ENCODE data around the gene PTMA. TPM values are rescaled to one million over a fixed set of nuclear protein-coding genes. Genes with fewer than 3 reads are reported as not detected.

Gene PTMA
- total RNA-seq, 2 experiments from 2014 or later: 2,780 to 3,053 TPM

DNA sequence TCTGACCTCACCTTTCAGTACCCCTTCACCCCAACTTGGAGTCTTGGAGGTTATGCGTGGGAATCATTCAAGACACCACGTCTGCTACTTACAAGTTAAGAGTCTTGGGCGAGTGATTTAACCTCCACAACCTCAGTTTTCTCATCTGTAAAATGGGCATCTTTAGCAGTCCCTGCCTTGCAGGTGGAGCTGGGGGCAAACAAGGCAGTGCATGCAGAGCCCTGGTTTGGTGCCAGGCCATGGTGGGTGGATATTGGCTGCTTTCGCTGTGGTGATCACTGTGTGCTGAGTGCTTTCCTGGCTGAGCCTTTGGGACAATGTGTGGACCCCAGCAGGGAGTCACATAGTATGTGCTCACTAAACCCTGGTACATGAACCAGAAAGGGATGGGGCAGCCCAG, 20.4 kb upstream of the PTMA start:
- no peaks in the 10 kb centered on the region for H3K79me2 ChIP-seq (ENCODE audit: insufficient read depth, low read depth, low read length)
- peak overlapping the region; percentile 60; the same call in 1 of the 2 replicates for H2AFZ ChIP-seq (ENCODE audit: low read length)
- DNase-seq (ENCODE audit: low spot score): no peak
- POLR2A ChIA-PET: interaction anchor here (0.6 to 9.2 kb wide), 7 partner anchors 10 to 1465 kb away, joined by 3 to 102 read pairs (median 4); partner anchors contain the start of gene PTMA
- intact Hi-C loops (cut with micrococcal nuclease; ENCODE audit: unreplicated experiment): loop anchor here (1.0 to 2.0 kb wide), 2 partner anchors 20 to 27 kb away; partner anchors contain the start of gene PTMA
- no TSS peak for BruUV-seq (replicated peaks)
- H3K9me3 ChIP-seq (ENCODE audit: low read length): no peaks in the 10 kb centered on the region
- peak overlapping the region; percentile 71 for H3K27ac ChIP-seq (ENCODE audit: low read depth, low read length, poor library complexity, severe bottlenecking)
- H4K20me1 ChIP-seq (ENCODE audit: insufficient read depth, low read length): no peaks in the 10 kb centered on the region
- TF ChIP-seq, protein P1, sequence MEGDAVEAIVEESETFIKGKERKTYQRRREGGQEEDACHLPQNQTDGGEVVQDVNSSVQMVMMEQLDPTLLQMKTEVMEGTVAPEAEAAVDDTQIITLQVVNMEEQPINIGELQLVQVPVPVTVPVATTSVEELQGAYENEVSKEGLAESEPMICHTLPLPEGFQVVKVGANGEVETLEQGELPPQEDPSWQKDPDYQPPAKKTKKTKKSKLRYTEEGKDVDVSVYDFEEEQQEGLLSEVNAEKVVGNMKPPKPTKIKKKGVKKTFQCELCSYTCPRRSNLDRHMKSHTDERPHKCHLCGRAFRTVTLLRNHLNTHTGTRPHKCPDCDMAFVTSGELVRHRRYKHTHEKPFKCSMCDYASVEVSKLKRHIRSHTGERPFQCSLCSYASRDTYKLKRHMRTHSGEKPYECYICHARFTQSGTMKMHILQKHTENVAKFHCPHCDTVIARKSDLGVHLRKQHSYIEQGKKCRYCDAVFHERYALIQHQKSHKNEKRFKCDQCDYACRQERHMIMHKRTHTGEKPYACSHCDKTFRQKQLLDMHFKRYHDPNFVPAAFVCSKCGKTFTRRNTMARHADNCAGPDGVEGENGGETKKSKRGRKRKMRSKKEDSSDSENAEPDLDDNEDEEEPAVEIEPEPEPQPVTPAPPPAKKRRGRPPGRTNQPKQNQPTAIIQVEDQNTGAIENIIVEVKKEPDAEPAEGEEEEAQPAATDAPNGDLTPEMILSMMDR (conservative IDR thresholded peaks at IDR 0.05; ENCODE audit: low read length): no peak
- TF ChIP-seq EZH2phosphoT487 (IDR thresholded peaks at IDR 0.05; ENCODE audit: borderline replicate concordance, low read depth, low read length): no peak
- peaks cover 73% of the 10 kb centered on the region for H3K4me1 ChIP-seq (ENCODE audit: insufficient read depth, low read length, poor library complexity, severe bottlenecking)
- peak overlapping the region; percentile 76 for H3K4me2 ChIP-seq (ENCODE audit: low read length)
- no peaks in the 10 kb centered on the region for H3K9me2 ChIP-seq (ENCODE audit: insufficient read depth, low read length)
- H3K36me3 ChIP-seq (ENCODE audit: insufficient read depth, low read length): no peaks in the 10 kb centered on the region
- peak overlapping the region; percentile 68 for H3K4me3 ChIP-seq (ENCODE audit: low read depth, low read length, poor library complexity, severe bottlenecking)
- CTCF ChIA-PET (ENCODE audit: unreplicated experiment): interaction anchor here (1.2 to 1.4 kb wide), 4 partner anchors 9 to 37 kb away, joined by 4 to 5 read pairs (median 4); no protein-coding TSS in a partner anchor

DNA sequence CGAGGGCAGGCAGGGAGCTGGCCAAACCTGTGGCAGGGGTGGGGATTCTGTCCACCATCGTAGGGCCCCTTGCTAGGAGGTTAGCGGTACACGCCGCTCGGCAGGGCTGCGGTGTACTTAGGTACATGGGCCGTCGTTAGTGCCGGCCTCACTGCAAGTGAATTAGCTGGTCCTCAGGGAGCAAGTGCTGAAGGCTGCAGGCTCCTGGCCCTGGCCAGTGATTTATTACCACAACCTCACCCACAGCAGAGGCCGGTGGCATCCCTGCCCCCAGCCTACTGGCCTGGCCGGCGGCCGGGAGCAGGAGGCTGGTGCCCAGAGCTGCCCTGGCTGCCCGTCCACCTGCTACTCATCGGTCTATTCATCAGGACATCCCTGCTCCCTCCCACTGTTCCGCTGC, 19.6 kb upstream of the PTMA start:
- no peak for DNase-seq (ENCODE audit: low spot score)
- TF ChIP-seq EZH2phosphoT487 (IDR thresholded peaks at IDR 0.05; ENCODE audit: borderline replicate concordance, low read depth, low read length): no peak
- TF ChIP-seq, protein P1 (conservative IDR thresholded peaks at IDR 0.05; ENCODE audit: low read length): no peak
- ChIA-PET POLR2A (interaction anchor here (9.2 kb wide), 1 partner anchor 14 kb away, joined by 102 read pairs; no protein-coding TSS in a partner anchor), CTCF (ENCODE audit: unreplicated experiment) (no interaction called here)
- H3K4me1 ChIP-seq (ENCODE audit: insufficient read depth, low read length, poor library complexity, severe bottlenecking): peaks cover 65% of the 10 kb centered on the region
- intact Hi-C loops (cut with micrococcal nuclease; ENCODE audit: unreplicated experiment): no loop called here
- H3K4me3 ChIP-seq (ENCODE audit: low read depth, low read length, poor library complexity, severe bottlenecking): no peak overlapping the region
- no peak overlapping the region for H3K4me2 ChIP-seq (ENCODE audit: low read length)
- H4K20me1 ChIP-seq (ENCODE audit: insufficient read depth, low read length): no peaks in the 10 kb centered on the region
- H2AFZ ChIP-seq (ENCODE audit: low read length): no peak overlapping the region
- H3K79me2 ChIP-seq (ENCODE audit: insufficient read depth, low read depth, low read length): no peaks in the 10 kb centered on the region
- H3K9me3 ChIP-seq (ENCODE audit: low read length): no peaks in the 10 kb centered on the region
- no peaks in the 10 kb centered on the region for H3K9me2 ChIP-seq (ENCODE audit: insufficient read depth, low read length)
- H3K27ac ChIP-seq (ENCODE audit: low read depth, low read length, poor library complexity, severe bottlenecking): no peak overlapping the region
- no TSS peak for BruUV-seq (replicated peaks)
- no peaks in the 10 kb centered on the region for H3K36me3 ChIP-seq (ENCODE audit: insufficient read depth, low read length)

DNA sequence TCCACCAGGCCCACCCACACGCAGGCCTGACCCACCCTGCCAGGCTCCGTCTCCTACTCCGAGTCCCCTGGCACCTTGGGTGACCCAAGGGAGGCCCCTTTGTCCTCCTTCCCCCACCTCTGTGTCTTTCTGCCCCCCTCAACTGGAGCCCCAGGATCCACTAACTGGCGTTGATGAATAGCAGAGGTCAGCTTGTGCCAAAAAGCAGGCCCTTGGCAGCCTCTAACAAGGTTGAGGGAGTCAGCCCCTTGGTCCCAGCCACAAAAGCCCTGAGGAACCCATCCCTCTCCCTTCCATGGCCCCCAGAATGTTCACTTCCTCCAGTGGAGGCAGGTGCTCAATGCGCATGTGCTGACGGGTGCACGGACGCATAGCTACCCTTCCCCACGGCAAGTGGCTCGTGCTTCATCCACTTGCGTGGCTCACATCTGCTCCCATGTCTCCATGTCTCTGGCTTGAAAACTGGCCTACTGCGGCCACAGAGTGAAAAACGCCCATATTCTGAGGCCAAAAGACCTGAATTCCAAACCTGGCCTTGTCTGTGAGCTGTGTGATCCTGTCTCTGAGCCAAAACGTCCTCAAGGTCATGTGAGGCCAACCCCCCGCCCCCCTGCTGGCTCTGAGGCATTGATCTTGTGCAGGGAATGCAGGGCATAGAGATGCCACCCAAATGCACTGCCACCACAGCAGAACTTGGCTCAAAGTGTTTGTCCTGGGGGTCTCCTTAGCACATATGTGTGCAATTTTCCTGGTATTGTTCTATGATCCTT, 19.0 kb upstream of the PTMA start:
- Histone ChIP-seq H3K36me3 (ENCODE audit: insufficient read depth, low read length) (no peaks in the 10 kb centered on the region), H3K9me2 (ENCODE audit: insufficient read depth, low read length) (no peaks in the 10 kb centered on the region), H3K9me3 (ENCODE audit: low read length) (no peaks in the 10 kb centered on the region), H3K27ac (ENCODE audit: low read depth, low read length, poor library complexity, severe bottlenecking) (no peak overlapping the region), H3K4me1 (ENCODE audit: insufficient read depth, low read length, poor library complexity, severe bottlenecking) (peaks cover 59% of the 10 kb centered on the region), H3K79me2 (ENCODE audit: insufficient read depth, low read depth, low read length) (no peaks in the 10 kb centered on the region), H2AFZ (ENCODE audit: low read length) (no peak overlapping the region), H3K4me3 (ENCODE audit: low read depth, low read length, poor library complexity, severe bottlenecking) (no peak overlapping the region), H4K20me1 (ENCODE audit: insufficient read depth, low read length) (no peaks in the 10 kb centered on the region), H3K4me2 (ENCODE audit: low read length) (no peak overlapping the region)
- no TSS peak for BruUV-seq (replicated peaks)
- intact Hi-C loops (cut with micrococcal nuclease; ENCODE audit: unreplicated experiment): no loop called here
- CTCF ChIA-PET (ENCODE audit: unreplicated experiment): interaction anchor here (0.6 kb wide), 1 partner anchor 88 kb away, joined by 4 read pairs; no protein-coding TSS in a partner anchor
- no peak for TF ChIP-seq EZH2phosphoT487 (IDR thresholded peaks at IDR 0.05; ENCODE audit: borderline replicate concordance, low read depth, low read length)
- TF ChIP-seq, protein P1 (conservative IDR thresholded peaks at IDR 0.05; ENCODE audit: low read length): no peak
- no peak for DNase-seq (ENCODE audit: low spot score)
- POLR2A ChIA-PET: interaction anchor here (9.2 kb wide), 1 partner anchor 15 kb away, joined by 102 read pairs; no protein-coding TSS in a partner anchor
